Stimulated activated CD4-positive, alpha-beta T cell treated with anti-CD3 and anti-CD28 coated beads, TNF-alpha, amount 100 ng/mL, for 1 hour (primary cell): ENCODE measurements around the gene EVI5L.
A peak's percentile ranks its signal among the peaks of the same experiment; 100 is the strongest.

Experiments used
- DNase-seq, 3 donors: peaks; one replicate each; pipeline ENCODE4 v3.0.0-alpha.2; 2020; ENCODE audit warnings: low read depth in 3 of 3, low spot score in 1 of 3

Gene EVI5L

DNA sequence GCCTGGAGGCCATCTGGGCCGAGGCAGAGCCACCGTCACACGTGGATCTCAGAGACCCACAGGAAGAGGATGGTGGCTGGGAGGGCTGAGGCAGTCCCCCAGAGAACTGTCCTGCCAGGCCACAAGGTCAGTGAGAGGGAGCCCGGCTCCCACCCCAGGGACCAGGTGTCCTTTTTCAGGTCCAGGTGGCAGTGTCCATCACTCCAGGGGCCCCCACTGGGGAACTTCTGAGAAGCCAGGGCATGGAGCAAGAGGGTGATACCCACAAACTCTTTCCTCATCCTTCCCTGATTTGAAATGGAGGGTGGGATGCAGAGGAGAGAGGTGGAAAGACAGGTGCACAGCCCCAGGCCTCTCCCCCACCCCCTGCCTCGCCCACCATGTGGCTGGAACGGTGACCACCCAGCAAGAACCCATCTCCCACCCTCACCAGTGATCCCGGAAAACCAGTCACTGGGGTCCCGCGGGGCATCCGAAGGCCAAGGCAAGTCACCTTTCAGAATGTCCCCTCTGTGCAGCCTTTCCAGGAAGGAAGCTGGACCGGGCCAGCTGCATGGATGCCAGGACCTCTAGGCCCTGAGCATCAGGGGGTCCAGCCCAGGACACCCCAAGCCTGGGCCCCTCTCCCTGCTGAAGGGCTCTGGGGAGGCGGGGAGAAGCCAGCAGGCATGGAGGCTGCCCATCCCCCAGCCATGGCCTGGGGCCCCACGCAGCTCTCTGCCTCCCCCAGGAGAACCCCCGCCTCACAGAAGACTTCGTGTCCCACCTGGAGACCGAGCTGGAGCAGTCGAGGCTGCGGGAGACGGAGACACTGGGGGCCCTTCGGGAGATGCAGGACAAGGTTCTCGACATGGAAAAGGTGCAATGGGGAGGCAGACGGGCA is 30.1 kb downstream of the EVI5L start:
- no peak for DNase-seq

DNA sequence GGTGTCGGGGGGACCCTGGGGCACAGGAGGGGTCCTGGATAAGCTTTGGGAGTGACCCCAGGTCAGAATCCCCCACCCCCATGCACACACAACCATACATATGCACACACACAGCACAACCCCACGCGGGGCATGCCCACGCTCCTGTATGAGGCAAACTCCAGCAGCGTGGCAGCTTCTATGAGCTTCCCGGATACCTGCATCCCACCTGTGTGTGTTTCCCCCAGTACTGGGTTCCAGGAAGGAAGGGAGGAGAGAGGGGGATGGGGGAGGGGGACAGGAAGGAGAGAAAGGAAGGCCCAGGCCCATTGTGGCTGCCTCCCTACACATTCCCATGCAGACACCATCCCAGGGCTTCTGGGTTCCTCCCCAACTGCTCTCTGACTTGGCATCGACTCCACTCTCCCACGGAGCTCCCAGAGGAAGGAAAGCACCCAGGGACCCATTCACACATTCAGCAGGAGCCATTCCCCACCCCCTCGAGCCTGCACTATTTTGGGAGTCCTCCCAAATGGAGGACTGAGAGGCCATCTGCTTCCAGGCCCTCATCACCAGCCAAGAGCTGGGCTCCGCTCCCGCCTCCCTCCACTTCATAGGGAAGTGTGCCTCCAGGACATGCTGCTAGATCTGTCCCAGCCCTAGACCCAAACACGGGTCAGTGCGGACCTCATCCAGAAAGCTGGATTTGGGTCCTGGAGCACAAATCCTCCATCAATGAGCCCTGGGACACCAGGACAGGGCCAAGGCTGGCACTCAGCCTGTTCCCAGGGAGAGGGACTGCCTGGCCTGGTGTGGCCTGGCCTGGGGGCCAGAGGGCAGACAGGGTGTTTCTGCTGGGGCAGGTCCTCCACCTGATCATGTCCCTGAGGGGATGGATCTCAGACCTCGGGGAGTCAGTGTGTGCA is 30.9 kb downstream of the EVI5L start:
- DNase-seq, result no peak

GRCh38 chr19:7861619-7862412 is 31.8 kb downstream of the EVI5L start:
- DNase-seq, result no peak

DNA sequence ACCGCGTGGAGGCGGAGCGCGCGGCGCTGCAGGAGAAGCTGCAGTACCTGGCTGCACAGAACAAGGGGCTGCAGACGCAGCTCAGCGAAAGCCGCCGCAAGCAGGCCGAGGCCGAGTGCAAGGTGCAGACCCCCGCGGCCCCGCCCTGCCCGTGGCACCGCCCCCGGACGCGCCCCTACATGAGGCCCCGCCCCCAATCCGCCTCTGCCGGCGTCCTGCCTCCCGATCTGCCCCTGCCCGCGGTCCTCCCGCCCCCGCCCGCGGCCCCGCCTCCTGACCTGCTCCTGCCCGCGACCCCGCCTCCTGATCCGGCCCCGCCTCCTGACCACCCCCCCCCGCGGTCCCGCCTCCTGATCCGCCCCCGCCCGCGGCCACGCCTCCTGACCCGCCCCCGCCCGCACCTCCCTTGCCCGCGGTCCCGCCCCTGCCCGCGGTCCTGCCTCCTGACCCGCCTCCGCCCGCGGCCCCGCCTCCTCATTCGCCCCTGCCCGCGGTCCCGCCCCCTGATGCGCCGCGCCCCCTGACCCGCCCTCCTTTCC is 32.5 kb downstream of the EVI5L start:
- peak; percentile 38 to 56 (median 46) for DNase-seq

GRCh38 chr19:7863157-7863970 is 33.3 kb downstream of the EVI5L start:
- DNase-seq, result no peak

GRCh38 chr19:7863971-7864689 is 34.1 kb downstream of the EVI5L start:
- DNase-seq, result no peak

GRCh38 chr19:7864690-7865074 is 34.7 kb downstream of the EVI5L start:
- DNase-seq, result no peak

- DNase-seq, result no peak
Measured at GRCh38 chr19:7865262-7865911, 35.4 kb downstream of the EVI5L start.

GRCh38 chr19:7866399-7867091 is 36.5 kb downstream of the EVI5L start:
- no peak for DNase-seq

GRCh38 chr19:7867092-7867844 is 37.2 kb downstream of the EVI5L start:
- DNase-seq, result no peak

- no peak for DNase-seq
Measured at GRCh38 chr19:7868326-7868670, 38.3 kb downstream of the EVI5L start.

DNA sequence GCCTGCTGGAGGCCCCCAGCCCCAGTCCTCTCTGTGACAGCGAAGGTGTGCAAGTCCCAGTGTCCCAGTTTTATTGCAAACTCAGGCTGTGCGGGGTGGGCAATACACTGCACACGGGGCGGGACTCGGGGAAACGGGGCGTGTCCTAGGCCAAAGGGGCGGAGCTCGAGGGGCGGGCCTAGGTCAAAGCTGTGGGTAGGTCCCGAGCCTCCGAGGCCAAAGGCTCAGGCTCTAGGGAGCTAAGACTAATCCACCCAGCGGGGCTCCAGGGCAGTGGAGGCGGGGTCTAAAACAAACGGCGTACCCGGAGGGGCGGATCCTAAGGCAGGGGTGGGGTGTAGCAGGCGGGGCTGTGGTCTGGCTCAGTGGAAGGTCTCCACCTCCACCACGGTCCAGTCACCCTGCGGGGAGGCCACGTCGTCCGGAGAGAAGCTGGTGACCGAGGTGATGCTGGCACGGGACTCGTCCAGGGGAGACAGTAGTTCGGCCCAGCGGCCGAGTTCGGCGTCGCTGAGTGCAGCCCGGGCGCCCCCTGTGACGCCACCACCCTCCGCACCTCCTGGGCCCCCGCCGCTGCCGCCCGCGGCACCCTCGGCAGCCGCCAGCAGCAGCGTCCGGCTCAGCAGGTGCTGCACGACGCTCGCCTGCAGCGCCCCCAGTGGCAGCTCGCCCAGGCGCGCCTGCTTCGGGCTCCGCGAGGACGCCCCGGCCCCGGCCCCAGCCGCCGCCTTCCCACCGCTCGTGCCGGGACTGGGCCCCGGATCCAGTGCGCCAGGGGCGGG is 38.8 kb downstream of the EVI5L start:
- DNase-seq, result peak; percentile 55 to 72 (median 61)

DNA sequence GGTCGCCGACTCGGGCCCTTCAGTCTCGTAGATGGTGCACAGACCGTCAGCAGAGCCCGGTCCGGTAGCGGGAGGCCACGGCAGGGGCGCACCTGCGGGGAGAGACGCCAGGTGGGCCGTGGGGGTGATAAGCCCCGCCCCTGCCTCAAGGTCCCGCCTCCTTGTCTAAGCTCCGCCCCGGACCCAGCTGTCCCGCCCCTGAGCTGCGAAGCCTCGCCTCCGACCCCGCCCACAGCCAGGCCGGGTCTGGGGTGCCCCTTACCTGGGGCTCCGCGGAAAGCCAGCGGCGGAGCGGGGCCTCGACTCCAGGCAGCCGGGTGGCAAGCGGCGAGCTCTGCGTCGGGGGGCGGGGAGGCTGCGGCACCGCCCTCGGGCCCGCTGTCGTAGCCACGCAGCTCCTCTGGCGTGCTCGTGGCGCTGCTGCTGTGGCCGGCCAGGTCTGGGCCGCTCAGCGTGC is 39.5 kb downstream of the EVI5L start:
- DNase-seq, result peak; percentile 62 to 80 (median 69)

DNA sequence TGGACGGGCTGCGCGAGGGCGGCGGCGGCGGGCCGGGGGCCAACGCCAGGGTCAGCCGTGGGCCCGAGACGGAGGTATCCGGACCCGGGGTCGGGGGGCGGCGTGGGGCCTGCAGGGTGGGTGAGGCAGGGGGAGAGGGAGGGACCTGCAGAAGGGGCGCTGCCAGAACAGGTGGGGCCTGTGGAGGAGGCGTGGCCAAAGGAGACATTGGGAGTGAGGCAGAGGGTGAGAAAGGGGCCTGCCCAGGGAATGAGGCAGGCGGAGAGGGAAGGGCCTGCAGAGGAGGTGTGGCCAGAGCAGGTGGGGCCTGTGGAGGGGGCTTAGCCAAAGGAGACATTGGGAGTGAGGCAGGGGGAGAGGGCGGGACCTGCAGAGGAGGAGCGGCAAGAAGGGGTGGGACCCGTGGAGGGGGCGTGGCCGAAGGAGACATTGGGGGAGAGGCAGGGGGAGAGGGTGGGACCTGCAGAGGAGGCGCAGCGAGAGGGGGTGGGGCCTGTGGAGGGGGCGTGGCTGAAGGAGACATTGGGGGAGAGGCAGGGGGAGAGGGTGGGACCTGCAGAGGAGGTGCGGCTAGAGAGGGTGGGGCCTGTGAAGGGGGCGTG is 40.0 kb downstream of the EVI5L start:
- no peak for DNase-seq

- no peak for DNase-seq
Measured at GRCh38 chr19:7870571-7871436, 40.8 kb downstream of the EVI5L start.
